Jurkat, Clone E6-1 (cell line): ENCODE measurements around the gene ANO4.
"Not testable (repeated sequence)": the region's sequence is repeated elsewhere in the genome, so short reads cannot be mapped to it uniquely, and the experiment has no call there.

Experiments
- DNase-seq: peaks from one replicate; pipeline ENCODE4 v3.0.0-alpha.2; 2011; ENCODE audit warnings: low read depth, low spot score
- H3K4me3 ChIP-seq: 2 replicates; pipeline ENCODE4 v1.5.1; 2011; ENCODE audit warnings: mild to moderate bottlenecking, low read length, control low read depth, moderate library complexity

The ANO4 gene

GRCh38 chr12:101051901-101052550, 257.4 kb downstream of the ANO4 start:
- DNase-seq = no peak
- no peak overlapping the region for H3K4me3 ChIP-seq

- no peak overlapping the region for H3K4me3 ChIP-seq
Measured at GRCh38 chr12:101053203-101053602, 258.6 kb downstream of the ANO4 start.

GRCh38 chr12:101055940-101056339, 261.4 kb downstream of the ANO4 start:
- no peak overlapping the region for H3K4me3 ChIP-seq
- DNase-seq = no peak

More at GRCh38 chr12:101053203-101053602, 258.6 kb downstream of the ANO4 start:
- DNase-seq = no peak

- not testable (repeated sequence) for H3K4me3 ChIP-seq, DNase-seq
Measured at GRCh38 chr12:101062508-101062907, 267.9 kb downstream of the ANO4 start.

- no peak overlapping the region for H3K4me3 ChIP-seq
- no peak for DNase-seq
Measured at GRCh38 chr12:101064721-101065120, 270.1 kb downstream of the ANO4 start.

GRCh38 chr12:101066489-101066888, 271.9 kb downstream of the ANO4 start:
- no peak overlapping the region for H3K4me3 ChIP-seq
- no peak for DNase-seq

GRCh38 chr12:101068402-101068801, 273.8 kb downstream of the ANO4 start:
- DNase-seq = no peak
- no peak overlapping the region for H3K4me3 ChIP-seq

GRCh38 chr12:101068836-101069235, 274.3 kb downstream of the ANO4 start:
- H3K4me3 ChIP-seq = no peak overlapping the region
- no peak for DNase-seq

GRCh38 chr12:101074940-101075680, 280.5 kb downstream of the ANO4 start:
- DNase-seq = no peak
- H3K4me3 ChIP-seq = no peak overlapping the region

- H3K4me3 ChIP-seq = no peak overlapping the region
- no peak for DNase-seq
Measured at GRCh38 chr12:101076921-101077320, 282.3 kb downstream of the ANO4 start.

GRCh38 chr12:101077791-101078528, 283.4 kb downstream of the ANO4 start:
- DNase-seq = no peak
- no peak overlapping the region for H3K4me3 ChIP-seq

GRCh38 chr12:101078536-101079285, 284.1 kb downstream of the ANO4 start:
- H3K4me3 ChIP-seq = no peak overlapping the region
- no peak for DNase-seq

- no peak for DNase-seq
- no peak overlapping the region for H3K4me3 ChIP-seq
Measured at GRCh38 chr12:101082706-101083105, 288.1 kb downstream of the ANO4 start.

GRCh38 chr12:101086490-101087135, 292.0 kb downstream of the ANO4 start:
- DNase-seq = no peak
- no peak overlapping the region for H3K4me3 ChIP-seq

- H3K4me3 ChIP-seq = no peak overlapping the region
- DNase-seq = no peak
Measured at GRCh38 chr12:101087920-101088319, 293.3 kb downstream of the ANO4 start.

- no peak for DNase-seq
- no peak overlapping the region for H3K4me3 ChIP-seq
Measured at GRCh38 chr12:101089271-101089670, 294.7 kb downstream of the ANO4 start.

- H3K4me3 ChIP-seq, DNase-seq: not testable (repeated sequence)
Measured at GRCh38 chr12:101090222-101090621, 295.6 kb downstream of the ANO4 start.

- no peak overlapping the region for H3K4me3 ChIP-seq
- DNase-seq = no peak
Measured at GRCh38 chr12:101097829-101098580, 303.4 kb downstream of the ANO4 start.
